ENCODE measurements around the gene SURF4.
"Not testable (repeated sequence)": the region's sequence is repeated elsewhere in the genome, so short reads cannot be mapped to it uniquely, and the experiment has no call there.

Gene SURF4

DNA sequence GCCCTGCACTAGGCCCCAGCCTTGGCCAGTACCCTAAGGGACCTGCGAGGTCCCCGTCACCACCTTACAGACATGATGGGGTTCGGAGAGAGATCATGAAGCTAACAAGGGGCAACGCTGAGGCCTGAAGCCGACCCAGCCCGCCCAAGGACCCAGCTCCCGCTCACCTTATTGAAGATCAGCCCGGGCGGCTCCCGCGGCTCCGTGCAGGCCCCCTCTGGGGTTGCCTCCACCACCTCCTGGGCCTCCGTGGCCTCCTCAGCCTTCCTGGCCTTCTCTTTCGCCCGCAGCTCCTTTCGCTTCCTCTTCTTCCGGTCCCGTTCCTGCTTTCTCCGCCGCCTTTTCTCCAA lies 43.5 kb downstream of the SURF4 start:
- H3K4me3 ChIP-seq (ENCODE audit: low read depth, low read length), result no peak overlapping the region
- no peak overlapping the region for H3K27ac ChIP-seq (ENCODE audit: low read depth, low read length)
- H3K4me1 ChIP-seq (ENCODE audit: control insufficient read depth, insufficient read depth, low read length, unreplicated experiment), result peaks cover 8% of the 10 kb centered on the region
- peaks cover 25% of the 10 kb centered on the region for H3K79me2 ChIP-seq (ENCODE audit: control insufficient read depth, insufficient read depth, low read length, unreplicated experiment)
- H3K27me3 ChIP-seq (ENCODE audit: insufficient read depth, low read length), result no peaks in the 10 kb centered on the region
- no peak overlapping the region for H2AFZ ChIP-seq (ENCODE audit: low read length, unreplicated experiment)
- H3K36me3 ChIP-seq (ENCODE audit: insufficient read depth, low read length), result peaks cover 22% of the 10 kb centered on the region; the same call in 1 of the 2 replicates

DNA sequence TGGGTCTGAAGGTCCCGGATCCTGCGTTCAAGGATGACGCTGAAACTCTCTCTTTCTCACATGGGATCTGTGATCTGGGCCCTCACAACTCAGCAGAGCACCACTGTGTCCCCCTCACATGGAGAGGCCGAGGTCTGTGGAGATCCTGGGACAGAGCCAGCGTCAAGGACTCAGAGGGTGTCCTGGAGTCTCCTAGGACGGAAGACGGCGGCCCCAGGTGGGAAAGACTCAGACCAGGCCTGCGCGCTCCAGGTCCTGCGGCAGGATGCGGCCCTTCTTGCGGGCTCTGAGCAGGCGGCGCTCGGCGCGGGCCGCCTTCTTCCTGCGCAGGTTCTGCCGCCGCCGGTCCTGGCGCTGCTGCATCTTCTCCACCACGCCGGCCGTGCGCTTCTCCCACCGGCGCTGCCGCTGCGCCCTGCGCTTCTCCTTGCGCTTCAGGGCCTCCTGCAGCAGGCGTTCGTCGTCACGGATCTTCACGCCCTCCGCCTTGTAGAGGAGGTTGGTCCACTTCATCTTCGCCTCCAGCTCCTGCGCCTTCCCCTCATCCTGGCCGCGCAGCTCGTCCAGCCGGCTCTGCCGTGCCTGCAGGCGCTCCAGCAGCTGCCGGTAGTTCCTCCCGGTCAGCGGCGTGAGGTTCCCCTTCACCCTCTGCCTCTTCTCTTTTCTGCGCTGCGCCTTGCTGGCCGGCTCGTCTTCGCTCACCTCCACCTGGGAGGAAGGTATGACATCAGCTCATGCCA lies 44.0 kb downstream of the SURF4 start:
- no peaks in the 10 kb centered on the region for H3K27me3 ChIP-seq (ENCODE audit: insufficient read depth, low read length)
- H3K36me3 ChIP-seq (ENCODE audit: insufficient read depth, low read length), result peaks cover 22% of the 10 kb centered on the region; the same call in 1 of the 2 replicates
- H2AFZ ChIP-seq (ENCODE audit: low read length, unreplicated experiment), result no peak overlapping the region
- H3K4me1 ChIP-seq (ENCODE audit: control insufficient read depth, insufficient read depth, low read length, unreplicated experiment), result peaks cover 8% of the 10 kb centered on the region
- H3K27ac ChIP-seq (ENCODE audit: low read depth, low read length), result no peak overlapping the region
- peaks cover 25% of the 10 kb centered on the region for H3K79me2 ChIP-seq (ENCODE audit: control insufficient read depth, insufficient read depth, low read length, unreplicated experiment)
- no peak overlapping the region for H3K4me3 ChIP-seq (ENCODE audit: low read depth, low read length)

DNA sequence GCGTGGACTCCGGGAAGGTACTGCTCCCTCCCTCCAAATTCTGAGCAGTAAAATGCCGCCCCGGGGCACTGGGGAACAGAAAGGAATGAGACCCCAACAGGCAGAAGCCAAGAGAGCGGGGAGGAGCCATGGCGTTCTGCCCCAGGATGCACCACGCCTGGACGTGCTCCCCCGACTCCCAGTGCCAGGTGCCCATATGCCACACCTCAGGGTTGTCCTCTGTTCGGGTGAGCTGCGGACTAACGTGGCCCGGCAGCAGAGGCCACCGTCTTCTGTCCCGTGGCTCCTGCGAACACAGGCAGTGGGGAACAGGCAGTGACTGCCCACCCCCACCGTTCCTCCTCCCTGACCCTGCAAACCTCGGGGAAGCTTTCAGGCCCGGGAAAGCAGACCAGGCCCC lies 44.6 kb downstream of the SURF4 start:
- H3K4me1 ChIP-seq (ENCODE audit: control insufficient read depth, insufficient read depth, low read length, unreplicated experiment), result peaks cover 8% of the 10 kb centered on the region
- H3K4me3 ChIP-seq (ENCODE audit: low read depth, low read length), result no peak overlapping the region
- H2AFZ ChIP-seq (ENCODE audit: low read length, unreplicated experiment), result no peak overlapping the region
- peaks cover 22% of the 10 kb centered on the region; the same call in 1 of the 2 replicates for H3K36me3 ChIP-seq (ENCODE audit: insufficient read depth, low read length)
- H3K79me2 ChIP-seq (ENCODE audit: control insufficient read depth, insufficient read depth, low read length, unreplicated experiment), result peaks cover 25% of the 10 kb centered on the region
- no peak overlapping the region for H3K27ac ChIP-seq (ENCODE audit: low read depth, low read length)
- no peaks in the 10 kb centered on the region for H3K27me3 ChIP-seq (ENCODE audit: insufficient read depth, low read length)

DNA sequence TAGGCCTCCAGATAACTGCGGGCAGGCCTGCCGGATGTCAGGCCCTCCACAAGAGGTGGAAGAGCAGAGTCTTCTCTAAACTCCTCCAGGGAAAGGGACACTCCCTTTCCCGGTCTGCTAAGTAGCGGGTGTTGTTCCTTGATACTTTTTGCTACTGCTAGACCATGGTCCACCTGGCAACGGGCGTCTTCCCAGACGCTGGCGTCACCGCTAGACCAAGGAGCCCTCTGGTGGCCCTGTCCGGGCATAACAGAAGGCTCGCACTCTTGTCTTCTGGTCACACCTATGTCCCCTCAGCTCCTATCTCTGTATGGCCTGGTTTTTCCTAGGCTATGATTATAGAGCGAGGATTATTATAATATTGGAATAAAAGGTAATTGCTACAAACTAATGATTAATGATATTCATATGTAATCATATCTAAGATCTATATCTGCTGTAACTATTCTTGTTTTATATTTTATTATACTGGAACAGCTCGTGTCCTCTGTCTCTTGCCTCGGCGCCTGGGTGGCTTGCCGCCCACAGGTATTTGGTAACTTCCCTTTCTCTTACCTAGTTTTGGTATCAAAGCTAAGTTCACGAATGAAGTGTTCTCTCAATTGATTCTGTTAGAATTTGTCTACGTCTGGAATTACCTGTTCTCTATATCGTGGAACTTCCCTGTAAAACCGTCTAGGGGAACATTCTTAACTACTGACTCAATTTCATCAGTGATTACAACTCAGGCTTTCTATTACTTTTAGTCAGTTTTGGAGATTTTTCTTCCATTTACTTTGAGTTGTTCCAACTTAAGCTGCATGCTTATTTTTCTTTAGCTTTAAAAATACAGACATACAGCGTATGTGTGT lies 46.3 kb downstream of the SURF4 start:
- peaks cover 22% of the 10 kb centered on the region; the same call in 1 of the 2 replicates for H3K36me3 ChIP-seq (ENCODE audit: insufficient read depth, low read length)
- not testable (repeated sequence) for H2AFZ ChIP-seq (ENCODE audit: low read length, unreplicated experiment); H3K27me3 ChIP-seq (ENCODE audit: insufficient read depth, low read length); H3K27ac ChIP-seq (ENCODE audit: low read depth, low read length); H3K4me3 ChIP-seq (ENCODE audit: low read depth, low read length); H3K4me1 ChIP-seq (ENCODE audit: control insufficient read depth, insufficient read depth, low read length, unreplicated experiment)
- peaks cover 11% of the 10 kb centered on the region for H3K79me2 ChIP-seq (ENCODE audit: control insufficient read depth, insufficient read depth, low read length, unreplicated experiment)

DNA sequence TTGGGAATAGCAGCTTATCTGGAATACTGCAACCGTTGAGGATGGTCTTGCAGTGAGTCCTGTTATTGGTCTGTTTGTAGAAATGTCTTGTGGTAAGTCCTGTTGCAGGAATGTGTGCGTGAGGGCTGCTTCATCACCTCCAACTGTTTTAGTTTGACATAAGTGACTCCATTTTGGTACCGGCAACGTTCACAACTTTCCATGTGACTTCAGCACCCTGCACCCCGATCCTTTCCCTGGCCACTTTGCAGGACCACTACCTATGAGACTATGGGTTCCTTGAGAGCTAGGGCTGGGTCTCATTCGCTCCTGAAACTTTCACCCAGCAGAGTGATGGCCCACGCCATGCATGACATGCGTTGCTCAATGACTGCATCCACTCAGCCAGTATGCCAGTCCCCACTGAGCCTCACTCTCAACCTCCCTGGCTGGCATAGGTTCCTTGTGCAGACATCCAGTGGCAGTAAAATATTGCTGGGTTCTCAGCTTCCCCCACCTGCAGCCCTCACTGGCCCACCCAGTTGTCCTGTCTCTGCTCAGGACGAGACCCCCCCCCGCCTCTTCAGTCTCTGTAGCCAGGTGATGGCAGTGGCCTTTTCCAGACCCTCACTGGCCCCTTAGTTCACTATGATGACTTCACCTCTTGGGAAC lies 47.9 kb downstream of the SURF4 start:
- Histone ChIP-seq H2AFZ (ENCODE audit: low read length, unreplicated experiment) (no peak overlapping the region), H3K36me3 (ENCODE audit: insufficient read depth, low read length) (peaks cover 12% of the 10 kb centered on the region; the same call in 1 of the 2 replicates), H3K27me3 (ENCODE audit: insufficient read depth, low read length) (0 out of 2 replicates have a peak, but pooled peaks cover 9% of the 10 kb centered on the region), H3K79me2 (ENCODE audit: control insufficient read depth, insufficient read depth, low read length, unreplicated experiment) (peaks cover 2% of the 10 kb centered on the region), H3K27ac (ENCODE audit: low read depth, low read length) (no peak overlapping the region), H3K4me1 (ENCODE audit: control insufficient read depth, insufficient read depth, low read length, unreplicated experiment) (no peaks in the 10 kb centered on the region), H3K4me3 (ENCODE audit: low read depth, low read length) (no peak overlapping the region)

DNA sequence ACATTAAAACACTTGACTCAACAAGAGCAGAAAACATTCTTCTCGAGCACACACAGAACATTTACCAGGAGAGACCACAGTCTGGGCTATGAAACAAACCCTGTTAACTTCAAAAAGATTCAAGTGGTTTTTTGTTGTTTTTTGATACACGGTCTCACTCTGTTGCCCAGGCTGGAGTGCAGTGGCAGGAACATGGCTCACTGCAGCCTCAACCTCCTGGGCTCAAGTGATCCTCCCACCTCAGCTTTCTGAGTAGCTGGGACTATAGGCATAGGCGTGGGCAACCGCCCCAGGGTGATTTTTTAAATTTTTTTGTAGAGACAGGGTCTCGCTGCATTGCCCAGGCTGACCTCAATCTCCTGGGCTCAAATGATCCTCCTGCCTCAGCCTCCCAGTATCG lies 48.8 kb downstream of the SURF4 start:
- not testable (repeated sequence) for H3K4me1 ChIP-seq (ENCODE audit: control insufficient read depth, insufficient read depth, low read length, unreplicated experiment); H3K79me2 ChIP-seq (ENCODE audit: control insufficient read depth, insufficient read depth, low read length, unreplicated experiment); H3K4me3 ChIP-seq (ENCODE audit: low read depth, low read length); H3K27ac ChIP-seq (ENCODE audit: low read depth, low read length); H2AFZ ChIP-seq (ENCODE audit: low read length, unreplicated experiment); H3K27me3 ChIP-seq (ENCODE audit: insufficient read depth, low read length)
- peaks cover 10% of the 10 kb centered on the region; the same call in 1 of the 2 replicates for H3K36me3 ChIP-seq (ENCODE audit: insufficient read depth, low read length)

GRCh38 chr9:133323991-133324703 lies 51.7 kb downstream of the SURF4 start:
- Histone ChIP-seq H3K27me3 (ENCODE audit: insufficient read depth, low read length) (0 out of 2 replicates have a peak, but pooled peaks cover 9% of the 10 kb centered on the region), H3K4me1 (ENCODE audit: control insufficient read depth, insufficient read depth, low read length, unreplicated experiment) (no peaks in the 10 kb centered on the region)

DNA sequence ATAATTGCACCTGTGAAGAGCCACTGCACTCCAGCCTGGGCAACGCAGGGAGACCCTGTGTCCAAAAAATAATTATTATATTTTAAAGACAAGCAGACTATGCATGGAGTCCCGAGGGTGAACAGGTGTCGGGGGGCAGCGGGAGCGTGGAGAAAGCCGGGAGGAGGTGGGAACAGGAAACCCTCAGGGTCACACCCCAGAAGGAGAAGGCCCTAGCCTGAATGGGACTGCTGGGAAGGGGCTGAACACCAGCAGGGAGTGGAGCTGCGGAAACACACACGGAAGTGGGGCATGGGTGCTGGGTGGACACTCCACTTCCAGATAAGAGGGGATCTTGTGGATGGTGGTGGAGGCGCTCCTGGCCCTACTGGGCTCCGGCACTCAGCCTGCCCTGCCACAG lies 52.6 kb downstream of the SURF4 start:
- Histone ChIP-seq H3K4me1 (ENCODE audit: control insufficient read depth, insufficient read depth, low read length, unreplicated experiment) (no peaks in the 10 kb centered on the region), H3K27me3 (ENCODE audit: insufficient read depth, low read length) (0 out of 2 replicates have a peak, but pooled peaks cover 9% of the 10 kb centered on the region), H3K79me2 (ENCODE audit: control insufficient read depth, insufficient read depth, low read length, unreplicated experiment) (no peaks in the 10 kb centered on the region), H2AFZ (ENCODE audit: low read length, unreplicated experiment) (no peak overlapping the region), H3K4me3 (ENCODE audit: low read depth, low read length) (no peak overlapping the region), H3K27ac (ENCODE audit: low read depth, low read length) (no peak overlapping the region), H3K36me3 (ENCODE audit: insufficient read depth, low read length) (no peaks in the 10 kb centered on the region)

More at GRCh38 chr9:133323991-133324703, 51.7 kb downstream of the SURF4 start:
- no peaks in the 10 kb centered on the region for H3K36me3 ChIP-seq (ENCODE audit: insufficient read depth, low read length)
- no peaks in the 10 kb centered on the region for H3K79me2 ChIP-seq (ENCODE audit: control insufficient read depth, insufficient read depth, low read length, unreplicated experiment)
- no peak overlapping the region for H2AFZ ChIP-seq (ENCODE audit: low read length, unreplicated experiment)
- H3K27ac ChIP-seq (ENCODE audit: low read depth, low read length), result no peak overlapping the region
- no peak overlapping the region for H3K4me3 ChIP-seq (ENCODE audit: low read depth, low read length)

DNA sequence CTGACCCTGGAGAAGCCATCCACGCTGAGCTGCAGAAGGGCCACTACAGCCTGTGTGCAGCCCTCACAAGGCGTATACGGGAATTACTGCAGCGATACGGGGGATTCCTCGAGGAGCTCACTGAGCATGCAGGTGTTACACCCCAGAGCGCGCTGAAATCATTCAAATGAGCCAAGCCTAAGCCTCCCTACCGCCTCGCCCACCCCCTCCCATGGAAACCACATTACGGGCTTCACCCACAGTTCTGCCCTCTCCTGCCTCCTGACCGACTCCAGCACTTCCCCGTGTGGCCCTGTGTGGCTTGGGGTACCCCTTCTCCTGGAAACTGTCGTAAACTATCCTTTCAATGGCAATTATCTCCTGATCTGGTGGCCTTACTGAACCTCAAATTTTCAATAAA lies 53.2 kb downstream of the SURF4 start:
- no peak overlapping the region for H2AFZ ChIP-seq (ENCODE audit: low read length, unreplicated experiment)

DNA sequence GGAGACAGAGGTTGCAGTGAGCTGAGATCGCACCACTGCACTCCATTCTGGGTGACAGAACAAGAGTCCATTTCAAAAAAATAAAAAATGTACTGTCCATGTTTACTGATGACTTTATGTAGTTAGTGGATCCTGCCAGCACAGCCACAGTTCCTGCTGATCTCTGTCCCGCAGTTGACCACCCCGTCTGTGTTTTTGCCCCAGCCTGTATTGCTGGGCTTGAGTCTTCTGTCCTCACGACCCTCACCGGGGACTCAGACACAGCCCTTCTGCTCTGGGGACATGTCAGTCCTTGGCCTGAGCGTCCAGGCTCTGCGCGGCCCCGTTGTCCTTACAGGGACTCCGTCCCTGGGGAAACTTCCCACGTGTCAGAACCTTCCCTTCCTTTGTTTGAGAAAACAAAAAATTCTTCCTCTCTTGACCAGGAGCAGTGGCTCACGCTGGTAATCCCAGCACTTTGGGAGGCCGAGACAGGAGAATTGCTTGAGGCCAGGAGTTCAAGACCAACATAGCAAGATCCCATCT lies 54.4 kb downstream of the SURF4 start:
- H2AFZ ChIP-seq (ENCODE audit: low read length, unreplicated experiment), result no peak overlapping the region
- no peaks in the 10 kb centered on the region for H3K4me1 ChIP-seq (ENCODE audit: control insufficient read depth, insufficient read depth, low read length, unreplicated experiment)

More for the DNA sequence above, 53.2 kb downstream of the SURF4 start:
- Histone ChIP-seq H3K79me2 (ENCODE audit: control insufficient read depth, insufficient read depth, low read length, unreplicated experiment) (no peaks in the 10 kb centered on the region), H3K27ac (ENCODE audit: low read depth, low read length) (no peak overlapping the region), H3K4me1 (ENCODE audit: control insufficient read depth, insufficient read depth, low read length, unreplicated experiment) (no peaks in the 10 kb centered on the region), H3K36me3 (ENCODE audit: insufficient read depth, low read length) (no peaks in the 10 kb centered on the region), H3K4me3 (ENCODE audit: low read depth, low read length) (no peak overlapping the region), H3K27me3 (ENCODE audit: insufficient read depth, low read length) (0 out of 2 replicates have a peak, but pooled peaks cover 9% of the 10 kb centered on the region)

More for the DNA sequence above, 54.4 kb downstream of the SURF4 start:
- no peaks in the 10 kb centered on the region for H3K36me3 ChIP-seq (ENCODE audit: insufficient read depth, low read length)
- no peak overlapping the region for H3K4me3 ChIP-seq (ENCODE audit: low read depth, low read length)
- H3K79me2 ChIP-seq (ENCODE audit: control insufficient read depth, insufficient read depth, low read length, unreplicated experiment), result no peaks in the 10 kb centered on the region
- 0 out of 2 replicates have a peak, but pooled peaks cover 9% of the 10 kb centered on the region for H3K27me3 ChIP-seq (ENCODE audit: insufficient read depth, low read length)
- H3K27ac ChIP-seq (ENCODE audit: low read depth, low read length), result no peak overlapping the region

Measured in ACC112 (cell line).